HG03175 (cell line): ENCODE results near the gene CD4.
A peak's percentile ranks its signal among the peaks of the same experiment; 100 is the strongest.

Experiments
- ATAC-seq: cut with Tn5 transposase; IDR thresholded peaks from one replicate; pipeline ENCODE4 v1.9.1; 2021; ENCODE audit warnings: mild to moderate bottlenecking, moderate library complexity; ENCODE audit not compliant: unreplicated experiment

The CD4 gene

GRCh38 chr12:6765048-6765633, 24.2 kb upstream of the CD4 start:
- no peak for ATAC-seq

GRCh38 chr12:6765634-6766581, 23.4 kb upstream of the CD4 start, which contains the start of gene PTMS:
PTMS (plus strand) TSS chr12:6766363; CDS start chr12:6766706, 343 bp downstream.
- ATAC-seq, result peak; percentile 17

GRCh38 chr12:6766651-6767349, 22.5 kb upstream of the CD4 start:
- ATAC-seq, result peak; percentile 52

GRCh38 chr12:6767353-6768319, 21.7 kb upstream of the CD4 start:
- ATAC-seq, result no peak

GRCh38 chr12:6768437-6768914, 20.9 kb upstream of the CD4 start:
- ATAC-seq, result no peak

- ATAC-seq, result no peak
These were observed 20.3 kb upstream of the CD4 start for GRCh38 chr12:6768990-6769389.

- ATAC-seq, result no peak
These were observed 19.7 kb upstream of the CD4 start for GRCh38 chr12:6769666-6770065.

- ATAC-seq, result no peak
These were observed 19.2 kb upstream of the CD4 start for GRCh38 chr12:6770094-6770493.

- ATAC-seq, result no peak
These were observed 18.7 kb upstream of the CD4 start for GRCh38 chr12:6770600-6770999.

GRCh38 chr12:6771091-6771495, 18.2 kb upstream of the CD4 start:
- ATAC-seq, result no peak

- ATAC-seq, result no peak
These were observed 17.6 kb upstream of the CD4 start for GRCh38 chr12:6771509-6772330.

GRCh38 chr12:6772331-6772695, 17.0 kb upstream of the CD4 start, which contains the start of gene LAG3:
LAG3 (plus strand) TSS chr12:6772520; CDS start chr12:6772853, 333 bp downstream.
- ATAC-seq, result no peak

- ATAC-seq, result no peak
These were observed 16.4 kb upstream of the CD4 start for GRCh38 chr12:6772726-6773589.

GRCh38 chr12:6773590-6774351, 15.6 kb upstream of the CD4 start:
- no peak for ATAC-seq

- ATAC-seq, result no peak
These were observed 14.7 kb upstream of the CD4 start for GRCh38 chr12:6774499-6775062.

GRCh38 chr12:6775185-6776174, 13.8 kb upstream of the CD4 start:
- ATAC-seq, result no peak
